Memory B cell (primary cell): ENCODE measurements around the gene TOP3B.

Source experiments
- ATAC-seq: fragments of 150-1000 bp; cut with Tn5 transposase; 2 replicates; pipeline ENCODE4 v1.10.0; 2021; ENCODE audit warnings: low read depth, mild to moderate bottlenecking, moderate library complexity
- DNase-seq, 2 donors: peaks; one replicate each; pipeline ENCODE4 v3.0.0; 2022; ENCODE audit warnings: low spot score in 2 of 2
- H3K27ac Mint-ChIP-seq: one replicate; pipeline ENCODE4 v1.8.0; 2022; ENCODE audit warnings: mild to moderate bottlenecking, moderate library complexity, mixed read lengths
- H3K27me3 Mint-ChIP-seq: one replicate; pipeline ENCODE4 v1.8.0; 2022; ENCODE audit warnings: mixed read lengths
- H3K36me3 Mint-ChIP-seq: one replicate; pipeline ENCODE4 v1.8.0; 2022; ENCODE audit warnings: mild to moderate bottlenecking, mixed read lengths
- H3K4me1 Mint-ChIP-seq: one replicate; pipeline ENCODE4 v1.8.0; 2022; ENCODE audit warnings: mixed read lengths
- H3K4me3 Mint-ChIP-seq: one replicate; pipeline ENCODE4 v1.8.0; 2022; ENCODE audit warnings: mild to moderate bottlenecking, moderate library complexity, mixed read lengths
- H3K9me3 Mint-ChIP-seq: one replicate; pipeline ENCODE4 v1.8.0; 2022; ENCODE audit warnings: mixed read lengths

The TOP3B gene

GRCh38 chr22:22020425-22020852, 37.9 kb upstream of the TOP3B start:
- Mint-ChIP-seq H3K9me3 (no peaks in the 10 kb centered on the region), H3K4me3 (no peak overlapping the region), H3K27ac (no peak overlapping the region), H3K27me3 (no peaks in the 10 kb centered on the region), H3K36me3 (peaks cover 8% of the 10 kb centered on the region), H3K4me1 (peaks cover 24% of the 10 kb centered on the region)
- DNase-seq = no peak
- no peak for ATAC-seq

- no peak for DNase-seq
- Mint-ChIP-seq H3K36me3 (peaks cover 7% of the 10 kb centered on the region), H3K27me3 (no peaks in the 10 kb centered on the region), H3K27ac (no peak overlapping the region), H3K4me3 (no peak overlapping the region), H3K9me3 (no peaks in the 10 kb centered on the region), H3K4me1 (peaks cover 18% of the 10 kb centered on the region)
- no peak for ATAC-seq
These were observed 37.3 kb upstream of the TOP3B start for GRCh38 chr22:22019659-22020424.

GRCh38 chr22:22018825-22019658, 36.5 kb upstream of the TOP3B start:
- no peaks in the 10 kb centered on the region for H3K9me3 Mint-ChIP-seq
- no peak overlapping the region for H3K27ac Mint-ChIP-seq
- no peak for DNase-seq
- H3K36me3 Mint-ChIP-seq = peaks cover 8% of the 10 kb centered on the region
- no peaks in the 10 kb centered on the region for H3K27me3 Mint-ChIP-seq
- peaks cover 16% of the 10 kb centered on the region for H3K4me1 Mint-ChIP-seq
- no peak for ATAC-seq
- H3K4me3 Mint-ChIP-seq = no peak overlapping the region

GRCh38 chr22:22015631-22016030, 33.0 kb upstream of the TOP3B start:
- H3K4me3 Mint-ChIP-seq = no peak overlapping the region
- no peak overlapping the region for H3K27ac Mint-ChIP-seq
- H3K36me3 Mint-ChIP-seq = peaks cover 10% of the 10 kb centered on the region
- ATAC-seq (no peak), DNase-seq (no peak)
- no peaks in the 10 kb centered on the region for H3K27me3 Mint-ChIP-seq
- peaks cover 1% of the 10 kb centered on the region for H3K4me1 Mint-ChIP-seq
- H3K9me3 Mint-ChIP-seq = peaks cover 2% of the 10 kb centered on the region

GRCh38 chr22:22014285-22014659, 31.7 kb upstream of the TOP3B start:
- H3K9me3 Mint-ChIP-seq = peaks cover 2% of the 10 kb centered on the region
- DNase-seq = no peak
- peaks cover 6% of the 10 kb centered on the region for H3K36me3 Mint-ChIP-seq
- no peak overlapping the region for H3K4me3 Mint-ChIP-seq
- H3K27me3 Mint-ChIP-seq = no peaks in the 10 kb centered on the region
- no peak overlapping the region for H3K27ac Mint-ChIP-seq
- H3K4me1 Mint-ChIP-seq = peaks cover 8% of the 10 kb centered on the region
- no peak for ATAC-seq

- H3K9me3 Mint-ChIP-seq = peaks cover 2% of the 10 kb centered on the region
- no peak overlapping the region for H3K4me3 Mint-ChIP-seq
- H3K4me1 Mint-ChIP-seq = peaks cover 8% of the 10 kb centered on the region
- H3K27ac Mint-ChIP-seq = no peak overlapping the region
- H3K27me3 Mint-ChIP-seq = no peaks in the 10 kb centered on the region
- ATAC-seq (no peak), DNase-seq (no peak)
- H3K36me3 Mint-ChIP-seq = peaks cover 6% of the 10 kb centered on the region
These were observed 31.1 kb upstream of the TOP3B start for GRCh38 chr22:22013559-22014284.

- no peak for ATAC-seq
- peaks cover 6% of the 10 kb centered on the region for H3K36me3 Mint-ChIP-seq
- no peak overlapping the region for H3K4me3 Mint-ChIP-seq
- H3K4me1 Mint-ChIP-seq = peaks cover 8% of the 10 kb centered on the region
- peaks cover 2% of the 10 kb centered on the region for H3K9me3 Mint-ChIP-seq
- no peak overlapping the region for H3K27ac Mint-ChIP-seq
- DNase-seq = no peak
- no peaks in the 10 kb centered on the region for H3K27me3 Mint-ChIP-seq
These were observed 29.4 kb upstream of the TOP3B start for GRCh38 chr22:22011964-22012363.

GRCh38 chr22:22010358-22010757, 27.8 kb upstream of the TOP3B start:
- Mint-ChIP-seq H3K4me3 (peak overlapping the region; percentile 4), H3K36me3 (peaks cover 6% of the 10 kb centered on the region), H3K27ac (peak overlapping the region; percentile 56), H3K4me1 (peaks cover 8% of the 10 kb centered on the region), H3K9me3 (peaks cover 2% of the 10 kb centered on the region), H3K27me3 (no peaks in the 10 kb centered on the region)
- peak; percentile 49 for ATAC-seq
- no peak for DNase-seq

- DNase-seq (no peak), ATAC-seq (no peak)
- Mint-ChIP-seq H3K4me1 (peaks cover 8% of the 10 kb centered on the region), H3K36me3 (peaks cover 5% of the 10 kb centered on the region), H3K27ac (peak overlapping the region; percentile 8), H3K9me3 (peaks cover 2% of the 10 kb centered on the region), H3K27me3 (no peaks in the 10 kb centered on the region), H3K4me3 (no peak overlapping the region)
These were observed 27.1 kb upstream of the TOP3B start for GRCh38 chr22:22009661-22010060.

GRCh38 chr22:22006596-22006990, 24.0 kb upstream of the TOP3B start:
- Mint-ChIP-seq H3K27ac (no peak overlapping the region), H3K4me1 (peaks cover 10% of the 10 kb centered on the region), H3K27me3 (no peaks in the 10 kb centered on the region), H3K36me3 (no peaks in the 10 kb centered on the region), H3K4me3 (no peak overlapping the region), H3K9me3 (no peaks in the 10 kb centered on the region)
- DNase-seq (no peak), ATAC-seq (no peak)

GRCh38 chr22:22005945-22006595, 23.5 kb upstream of the TOP3B start:
- no peaks in the 10 kb centered on the region for H3K27me3 Mint-ChIP-seq
- H3K9me3 Mint-ChIP-seq = no peaks in the 10 kb centered on the region
- peaks cover 10% of the 10 kb centered on the region for H3K4me1 Mint-ChIP-seq
- H3K36me3 Mint-ChIP-seq = no peaks in the 10 kb centered on the region
- no peak overlapping the region for H3K4me3 Mint-ChIP-seq
- no peak overlapping the region for H3K27ac Mint-ChIP-seq
- DNase-seq (no peak), ATAC-seq (no peak)

GRCh38 chr22:22003233-22003632, 20.6 kb upstream of the TOP3B start:
- Mint-ChIP-seq H3K4me1 (peaks cover 2% of the 10 kb centered on the region), H3K27me3 (no peaks in the 10 kb centered on the region), H3K4me3 (no peak overlapping the region), H3K36me3 (no peaks in the 10 kb centered on the region), H3K27ac (no peak overlapping the region), H3K9me3 (no peaks in the 10 kb centered on the region)
- DNase-seq (no peak), ATAC-seq (no peak)

- no peak overlapping the region for H3K27ac Mint-ChIP-seq
- DNase-seq (no peak), ATAC-seq (no peak)
- peaks cover 2% of the 10 kb centered on the region for H3K4me1 Mint-ChIP-seq
- H3K36me3 Mint-ChIP-seq = no peaks in the 10 kb centered on the region
- H3K4me3 Mint-ChIP-seq = no peak overlapping the region
- no peaks in the 10 kb centered on the region for H3K27me3 Mint-ChIP-seq
- H3K9me3 Mint-ChIP-seq = no peaks in the 10 kb centered on the region
These were observed 20.0 kb upstream of the TOP3B start for GRCh38 chr22:22002526-22003055.
